ENCODE data around the gene RNU5D-1. TPM values are rescaled to one million over a fixed set of nuclear protein-coding genes. Genes with fewer than 3 reads are reported as not detected.

Gene RNU5D-1
- total RNA-seq: not detected

DNA sequence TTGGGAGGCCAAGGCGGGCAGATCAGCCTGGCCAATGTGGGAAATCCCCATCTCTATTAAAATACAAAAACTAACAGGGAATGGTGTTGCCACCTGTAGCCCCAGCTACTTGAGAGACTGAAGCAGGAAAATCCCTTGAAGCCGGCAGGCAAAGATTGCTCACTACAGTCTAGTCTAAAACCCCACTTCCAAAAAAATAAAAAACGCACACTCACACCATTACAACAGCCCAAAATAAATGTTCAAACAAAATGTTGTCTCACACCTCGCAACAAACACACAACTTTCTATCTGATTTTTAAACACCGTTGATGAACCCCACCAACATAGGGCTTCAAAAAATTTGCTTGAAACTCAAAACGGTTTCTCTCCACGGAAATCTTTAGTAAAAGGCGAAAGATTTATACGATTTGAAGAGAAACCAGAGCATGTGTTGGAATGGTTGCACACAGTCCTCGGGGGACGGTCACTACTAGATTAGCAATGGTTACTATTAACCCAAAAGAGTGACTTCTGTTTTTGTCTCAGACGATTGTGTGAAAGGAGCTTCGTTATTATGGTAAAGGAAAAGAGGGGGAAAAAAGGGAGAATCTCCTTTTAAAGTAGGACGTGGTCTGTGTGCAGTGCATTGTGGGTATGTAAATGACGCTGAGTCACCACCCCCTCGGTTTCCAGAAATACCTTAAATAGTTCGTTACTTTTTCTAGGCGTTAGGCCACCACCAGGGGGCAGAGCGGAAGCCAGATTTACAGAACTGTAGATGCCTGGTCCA is at the start of gene RNU5D-1:
Gene RNU5D-1 (minus strand): TSS at position 430 of the 772 bp plus-strand sequence.
- H3K9me3 ChIP-seq: no peaks in the 10 kb centered on the region
- H3K27me3 ChIP-seq (replicated peaks; ENCODE audit: insufficient read depth): no peaks in the 10 kb centered on the region
- H3K27ac ChIP-seq: peak within 1 kb of the TSS; percentile 88 to 96
- ATAC-seq (ENCODE audit: insufficient number of reproducible peaks, low FRiP score, low read depth) (peak; percentile 76), DNase-seq (ENCODE audit: low spot score) (peak; percentile 89)
- H3K36me3 ChIP-seq: no peaks in the 10 kb centered on the region
- peak within 1 kb of the TSS; percentile 63 for H3K4me3 ChIP-seq
- peaks cover 3 to 13% of the 10 kb centered on the region in 2 donors for H3K4me1 ChIP-seq (ENCODE audit: control insufficient read depth in 1 of 2, low read depth in 2 of 2)
- TF ChIP-seq, protein P1, sequence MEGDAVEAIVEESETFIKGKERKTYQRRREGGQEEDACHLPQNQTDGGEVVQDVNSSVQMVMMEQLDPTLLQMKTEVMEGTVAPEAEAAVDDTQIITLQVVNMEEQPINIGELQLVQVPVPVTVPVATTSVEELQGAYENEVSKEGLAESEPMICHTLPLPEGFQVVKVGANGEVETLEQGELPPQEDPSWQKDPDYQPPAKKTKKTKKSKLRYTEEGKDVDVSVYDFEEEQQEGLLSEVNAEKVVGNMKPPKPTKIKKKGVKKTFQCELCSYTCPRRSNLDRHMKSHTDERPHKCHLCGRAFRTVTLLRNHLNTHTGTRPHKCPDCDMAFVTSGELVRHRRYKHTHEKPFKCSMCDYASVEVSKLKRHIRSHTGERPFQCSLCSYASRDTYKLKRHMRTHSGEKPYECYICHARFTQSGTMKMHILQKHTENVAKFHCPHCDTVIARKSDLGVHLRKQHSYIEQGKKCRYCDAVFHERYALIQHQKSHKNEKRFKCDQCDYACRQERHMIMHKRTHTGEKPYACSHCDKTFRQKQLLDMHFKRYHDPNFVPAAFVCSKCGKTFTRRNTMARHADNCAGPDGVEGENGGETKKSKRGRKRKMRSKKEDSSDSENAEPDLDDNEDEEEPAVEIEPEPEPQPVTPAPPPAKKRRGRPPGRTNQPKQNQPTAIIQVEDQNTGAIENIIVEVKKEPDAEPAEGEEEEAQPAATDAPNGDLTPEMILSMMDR (IDR thresholded peaks at IDR 0.05): peak; percentile 79

- H3K4me3 ChIP-seq: no peak overlapping the region
- peaks cover 13 to 40% of the 10 kb centered on the region in 2 donors for H3K4me1 ChIP-seq (ENCODE audit: control insufficient read depth in 1 of 2, low read depth in 2 of 2)
- DNase-seq (ENCODE audit: low spot score) (no peak), ATAC-seq (ENCODE audit: insufficient number of reproducible peaks, low FRiP score, low read depth) (no peak)
- no peaks in the 10 kb centered on the region for H3K9me3 ChIP-seq
- H3K36me3 ChIP-seq: peaks cover 23% of the 10 kb centered on the region
- H3K27ac ChIP-seq: no peak overlapping the region
- no peaks in the 10 kb centered on the region for H3K27me3 ChIP-seq (replicated peaks; ENCODE audit: insufficient read depth)
- TF ChIP-seq, protein P1 (IDR thresholded peaks at IDR 0.05): no peak
Observed at GRCh38 chr1:44780583-44781121, 49.7 kb upstream of the RNU5D-1 start.

- no peak for DNase-seq (ENCODE audit: low spot score)
- no peak overlapping the region for H3K27ac ChIP-seq
- no peaks in the 10 kb centered on the region for H3K9me3 ChIP-seq
- no peak overlapping the region for H3K4me3 ChIP-seq
- H3K4me1 ChIP-seq (ENCODE audit: control insufficient read depth in 1 of 2, low read depth in 2 of 2): peaks cover 14 to 33% of the 10 kb centered on the region in 2 donors
- TF ChIP-seq, protein P1 (IDR thresholded peaks at IDR 0.05): no peak
- peaks cover 23% of the 10 kb centered on the region for H3K36me3 ChIP-seq
- H3K27me3 ChIP-seq (replicated peaks; ENCODE audit: insufficient read depth): no peaks in the 10 kb centered on the region
- ATAC-seq (ENCODE audit: insufficient number of reproducible peaks, low FRiP score, low read depth): no peak
Observed at GRCh38 chr1:44778705-44779576, 48.0 kb upstream of the RNU5D-1 start.

DNA sequence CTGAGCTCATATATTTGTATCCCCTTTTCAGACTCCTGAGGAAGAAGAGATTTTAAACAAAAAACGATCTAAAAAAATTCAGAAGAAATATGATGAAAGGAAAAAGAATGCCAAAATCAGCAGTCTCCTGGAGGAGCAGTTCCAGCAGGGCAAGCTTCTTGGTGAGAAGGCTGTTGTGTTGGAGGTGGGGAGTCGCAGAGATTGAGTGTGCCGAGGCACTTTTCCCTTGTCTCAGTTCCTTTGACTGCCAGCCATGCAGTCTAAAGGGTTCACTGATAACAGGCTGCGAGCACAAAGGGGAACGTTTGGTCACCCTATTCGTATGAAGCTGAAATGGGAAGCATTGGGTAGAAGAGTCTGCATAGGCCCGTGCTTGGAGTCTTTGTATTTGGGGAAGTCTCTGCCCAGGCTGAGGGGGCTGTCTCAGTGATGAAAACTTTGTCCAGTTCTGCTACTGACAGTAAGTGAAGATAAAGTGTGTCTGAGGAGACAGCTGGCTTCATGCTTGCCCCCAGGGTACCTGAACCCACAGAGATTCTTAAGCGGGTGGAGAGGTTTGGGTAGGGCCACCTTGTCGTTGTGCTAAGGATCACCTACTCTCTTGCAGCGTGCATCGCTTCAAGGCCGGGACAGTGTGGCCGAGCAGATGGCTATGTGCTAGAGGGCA is 47.1 kb upstream of the RNU5D-1 start:
- Histone ChIP-seq H3K27me3 (replicated peaks; ENCODE audit: insufficient read depth) (no peaks in the 10 kb centered on the region), H3K27ac (no peak overlapping the region), H3K4me3 (no peak overlapping the region), H3K4me1 (ENCODE audit: control insufficient read depth in 1 of 2, low read depth in 2 of 2) (peaks cover 9 to 30% of the 10 kb centered on the region in 2 donors), H3K36me3 (peaks cover 23% of the 10 kb centered on the region), H3K9me3 (no peaks in the 10 kb centered on the region)
- ATAC-seq (ENCODE audit: insufficient number of reproducible peaks, low FRiP score, low read depth): no peak
- no peak for DNase-seq (ENCODE audit: low spot score)
- TF ChIP-seq, protein P1 (IDR thresholded peaks at IDR 0.05): no peak

Measured in thoracic aorta (tissue), 2 donors.